K562 (cell line): ENCODE data around the gene YBX2. TPM values are rescaled to one million over a fixed set of nuclear protein-coding genes. Genes with fewer than 3 reads are reported as not detected.

ENCODE experiments used
- ATAC-seq: fragments of 200-7000 bp; cut with Tn5 transposase; 3 replicates; pipeline ENCODE4 v1.9.1; 2020; ENCODE audit warnings: moderate library complexity
- BruUV-seq: library from RNA; stranded (reverse); fragments of 400-500 nt; replicated peaks from 2 replicates; lab custom pipeline; 2021; lab: Mats Ljungman, UMichigan
- CTCF ChIA-PET: fragments of 300-600 bp; formaldehyde crosslinking; extraction: SDS; loops from one replicate; lab custom pipeline; 2021; ENCODE audit warnings: low intra/inter-chr PET ratio; lab: Yijun Ruan, JAX
- POLR2A ChIA-PET: fragments of 300-600, 350-650 bp; sonication (Branson Sonifier 250); formaldehyde crosslinking; extraction: SDS; loops from one replicate; lab custom pipeline; 2021; ENCODE audit warnings: antibody characterized with exemption, inconsistent platforms; lab: Yijun Ruan, JAX
- DNase-seq, 4 experiments: peaks; one replicate each; pipeline versions ENCODE4 v3.0.0 to v3.0.0-alpha.2; 2011 to 2018; ENCODE audit warnings: low spot score in 3 of 4, mixed read lengths in 3 of 4; ENCODE audit errors: extremely low read depth in 1 of 4
- FAIRE-seq: peaks from 2 replicates; lab custom pipeline; 2011; peaks lifted over from hg19 to GRCh38; lab: Jason Lieb, UNC
- H2AFZ ChIP-seq: 2 replicates; pipeline ENCODE4 v1.6.0; 2011; ENCODE audit warnings: low read depth, low read length, control low read depth, inconsistent platforms
- H3K27ac ChIP-seq: fragments of 200-600 bp; 3 replicates; pipeline ENCODE4 v1.8.0; 2011; ENCODE audit warnings: low read depth, mild to moderate bottlenecking, control low read depth, inconsistent platforms, low read length, moderate library complexity, mixed read lengths; ENCODE audit errors: extremely low read depth
- H3K27me3 ChIP-seq, 2 experiments: fragments of 300-600 bp in 1 of 2; 2 replicates in 1 of 2; 3 replicates in 1 of 2; pipeline versions ENCODE4 v1.6.0 to v1.8.0; 2011; ENCODE audit warnings: inconsistent platforms in 2 of 2, low read length in 2 of 2, mild to moderate bottlenecking in 1 of 2, mixed read lengths in 1 of 2, moderate library complexity in 1 of 2; ENCODE audit not compliant: control insufficient read depth in 2 of 2, insufficient read depth in 2 of 2
- H3K36me3 ChIP-seq: fragments of 300-600 bp; 3 replicates; pipeline ENCODE4 v1.8.0; 2011; ENCODE audit warnings: mild to moderate bottlenecking, low read length, inconsistent platforms; ENCODE audit not compliant: control insufficient read depth, insufficient read depth
- H3K4me1 ChIP-seq, 2 experiments: fragments of 200-600 bp in 1 of 2; replicated peaks in 1 of 2; 2 replicates in 1 of 2; 3 replicates in 1 of 2; pipeline versions ENCODE4 v1.5.1 to v1.8.0; 2011; ENCODE audit warnings: inconsistent platforms in 2 of 2, low read length in 2 of 2, mild to moderate bottlenecking in 1 of 2, mixed read lengths in 1 of 2, moderate library complexity in 1 of 2; ENCODE audit not compliant: control insufficient read depth in 2 of 2, insufficient read depth in 2 of 2
- H3K4me2 ChIP-seq: 2 replicates; pipeline ENCODE4 v1.6.1; 2011; ENCODE audit warnings: low read length, control low read depth, inconsistent platforms, mixed read lengths; ENCODE audit not compliant: insufficient read depth
- H3K4me3 ChIP-seq: fragments of 200-600 bp; sonication (generic), shearing (Covaris generic); 2 replicates; pipeline ENCODE4 v1.5.1; 2016; ENCODE audit warnings: control low read depth, inconsistent platforms
- H3K79me2 ChIP-seq: fragments of 200-600 bp; 3 replicates; pipeline ENCODE4 v1.8.0; 2011; ENCODE audit warnings: low read length, inconsistent platforms; ENCODE audit not compliant: control insufficient read depth, insufficient read depth
- H3K9ac ChIP-seq, 2 experiments: 2 replicates each; pipeline versions ENCODE4 v1.6.0 to v1.6.1; 2011; ENCODE audit warnings: low read depth in 2 of 2, low read length in 2 of 2, control low read depth in 1 of 2, inconsistent platforms in 1 of 2, mild to moderate bottlenecking in 1 of 2, mixed read lengths in 1 of 2; ENCODE audit not compliant: insufficient read depth in 1 of 2
- H3K9me1 ChIP-seq: one replicate; pipeline ENCODE4 v1.6.0; 2011; ENCODE audit warnings: inconsistent platforms, mild to moderate bottlenecking, low read length, moderate library complexity; ENCODE audit not compliant: control insufficient read depth, insufficient read depth
- H3K9me3 ChIP-seq: replicated peaks from 2 replicates; pipeline ENCODE4 v1.5.1; 2011; ENCODE audit warnings: low read depth, low read length, inconsistent platforms; ENCODE audit not compliant: control insufficient read depth, insufficient read depth
- H4K20me1 ChIP-seq: replicated peaks from 2 replicates; pipeline ENCODE4 v1.6.1; 2011; ENCODE audit warnings: low read length, inconsistent platforms, mixed read lengths; ENCODE audit not compliant: control insufficient read depth, insufficient read depth
- HSF4 ChIP-seq: fragments of 250-450 bp; sonication (Bioruptor Pico); IDR thresholded peaks from 2 replicates; pipeline ENCODE4 v2.1.2; 2022; ENCODE audit warnings: mild to moderate bottlenecking, moderate library complexity, borderline replicate concordance
- POLR2A ChIP-seq: fragments of 450-650 bp; conservative IDR thresholded peaks from 2 replicates; pipeline ENCODE4 v1.6.1; 2016
- RBFOX2 ChIP-seq: fragments of 200-400 bp; formaldehyde crosslinking; IDR thresholded peaks from 2 replicates; pipeline ENCODE4 v1.6.1; 2017; ENCODE audit warnings: low read depth, mild to moderate bottlenecking, low read length, moderate library complexity
- RFX5 ChIP-seq: IDR thresholded peaks from 2 replicates; pipeline ENCODE4 v1.6.1; 2011; ENCODE audit warnings: low read depth, mild to moderate bottlenecking, improper control_type of control experiment, low read length
- SRF ChIP-seq, 2 experiments: fragments of 250-450, 450-650 bp in 1 of 2; sonication (Bioruptor Pico) in 1 of 2; sonication (generic) in 1 of 2; formaldehyde crosslinking; IDR thresholded peaks; 2 replicates each; pipeline versions ENCODE4 v1.5.0 to v1.5.1; 2020 to 2022; ENCODE audit warnings: mild to moderate bottlenecking in 1 of 2, missing genetic modification reagents in 1 of 2
- SUPT5H ChIP-seq: fragments of 450-650 bp; IDR thresholded peaks from 2 replicates; pipeline ENCODE4 v1.6.1; 2016
- XRCC5 ChIP-seq: fragments of 200-400 bp; formaldehyde crosslinking; IDR thresholded peaks from 2 replicates; pipeline ENCODE4 v1.6.1; 2017; ENCODE audit warnings: low read depth, mild to moderate bottlenecking, low read length
- WGBS: fragments of 100-300 bp; shearing (Covaris generic); methylation state at CpG from one replicate; pipeline ENCODE4 v1.1.6; 2016; ENCODE audit warnings: low coverage, mixed read lengths; ENCODE audit not compliant: insufficient coverage; ENCODE audit errors: missing lambda C conversion rate; 5-methylcytosine and 5-hydroxymethylcytosine counted together
- in situ Hi-C: fragments of 300-500 bp; cut with MboI; formaldehyde crosslinking; loops from 4 replicates; pipeline ENCODE4 v1.15.0; 2018; ENCODE audit warnings: inconsistent platforms, mixed read lengths
- intact Hi-C: fragments of 100-400 bp; cut with micrococcal nuclease; formaldehyde crosslinking; loops from 2 replicates; pipeline ENCODE4 v1.14.2; 2022
- polyA plus RNA-seq, 8 experiments: library from polyadenylated mRNA; depleted of rRNA in 4 of 8; stranded (reverse) in 5 of 8; unstranded in 3 of 8; fragments of >200 nt; fragmentation: Nextera tagmentation in 2 of 8; fragmentation: Illumina TruSeq in 1 of 8; extraction: Ambion mirVana in 2 of 8; extraction: Trizol in 1 of 8; gene quantifications; 2 replicates each; pipeline versions ENCODE4 v1.2.1 to v1.2.3, GENCODE V29; 2011 to 2014; ENCODE audit warnings: inconsistent platforms in 1 of 8, missing spikeins in 1 of 8
- total RNA-seq, 7 experiments: library from RNA; depleted of rRNA in 6 of 7; stranded (reverse); fragments of >200 nt in 6 of 7; fragmentation: Illumina TruSeq in 2 of 7; extraction: Trizol in 2 of 7; gene quantifications; 2 replicates each; pipeline versions ENCODE4 v1.2.1 to v1.2.3, GENCODE V29; 2011 to 2021; ENCODE audit warnings: low replicate concordance in 1 of 7
- TF ChIP-seq, protein P1 (sequence below), 2 experiments: fragments of 450-650 bp in 1 of 2; sonication (generic) in 1 of 2; formaldehyde crosslinking in 1 of 2; IDR thresholded peaks; 2 replicates each; pipeline versions ENCODE4 v1.7.1 to v1.9.0; 2016 to 2022; ENCODE audit warnings: inconsistent platforms in 1 of 2, mild to moderate bottlenecking in 1 of 2, missing genetic modification reagents in 1 of 2
- TF ChIP-seq, protein P2 (sequence below): fragments of 250-450 bp; sonication (Bioruptor Pico); IDR thresholded peaks from 2 replicates; pipeline ENCODE4 v1.9.0; 2021; ENCODE audit warnings: mild to moderate bottlenecking, inconsistent platforms

The YBX2 gene
- total and polyA plus RNA-seq, 9 of the 15 experiments (the other 6 are each of a cell fraction or from before 2014, with no cell fraction given), result 0.03 to 0.59 (median 0.27) TPM; not detected in 6

DNA sequence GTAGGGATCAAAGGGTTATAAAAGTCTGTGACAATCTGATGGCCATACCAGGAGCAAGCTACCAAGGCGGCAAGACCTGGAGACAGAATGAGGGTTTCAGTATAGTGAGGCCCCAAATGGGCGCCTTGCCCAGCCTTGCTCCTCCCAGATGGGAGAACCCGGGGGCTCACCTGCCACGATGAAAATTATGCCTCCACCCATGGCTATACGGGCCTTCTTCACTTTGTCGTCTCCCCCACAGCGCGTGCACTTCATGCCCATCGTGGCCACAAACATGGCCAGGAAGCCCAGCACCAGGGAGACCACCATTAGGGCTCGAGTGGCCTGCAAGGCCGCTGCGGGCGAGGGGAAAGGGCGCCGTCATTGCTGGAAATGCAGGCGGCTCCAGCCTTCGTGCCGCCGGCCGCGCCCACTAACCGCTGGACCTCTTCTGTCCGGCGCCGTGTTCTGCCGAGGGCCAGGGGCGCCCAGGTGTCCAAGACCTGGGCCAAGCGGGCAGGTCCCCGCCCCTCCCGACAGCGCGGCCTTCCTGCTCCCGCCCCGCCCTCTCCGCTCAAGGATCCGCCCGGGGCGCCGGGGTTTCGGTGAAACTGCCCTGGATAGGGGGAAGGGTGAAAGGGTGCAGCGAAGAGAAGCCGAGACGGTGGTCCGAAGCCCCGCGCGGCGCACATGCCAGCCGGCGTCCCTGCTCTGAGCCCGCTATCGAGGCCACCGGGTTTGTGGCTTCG, 33.6 kb downstream of the YBX2 start:
- no peak overlapping the region for H3K4me3 ChIP-seq
- no TSS peak for BruUV-seq
- ATAC-seq (no peak), DNase-seq (no peak), FAIRE-seq (no peak)
- no peak overlapping the region; a peak in 1 of 4 replicates for H3K9ac ChIP-seq
- no peak overlapping the region for H2AFZ ChIP-seq
- H4K20me1 ChIP-seq, result no peaks in the 10 kb centered on the region
- peaks cover 10 to 35% of the 10 kb centered on the region in 2 experiments; a peak in 4 of 5 replicates for H3K4me1 ChIP-seq
- no peaks in the 10 kb centered on the region for H3K9me1 ChIP-seq
- intact Hi-C loops (no loop called here), in situ Hi-C loops (no loop called here)
- H3K4me2 ChIP-seq, result no peak overlapping the region
- CTCF ChIA-PET, result no interaction called here
- WGBS, result 96% methylated on average over 17 of the region's 54 CpGs
- POLR2A ChIA-PET, result interaction anchor here (1.3 kb wide), 1 partner anchor 9 kb away, joined by 4 read pairs; the partner anchor contains the start of gene CTDNEP1
- peaks cover 43% of the 10 kb centered on the region; the same call in 2 of the 3 replicates for H3K36me3 ChIP-seq
- H3K9me3 ChIP-seq, result no peaks in the 10 kb centered on the region
- H3K27ac ChIP-seq, result no peak overlapping the region
- no peaks in the 10 kb centered on the region for H3K79me2 ChIP-seq
- no peaks in the 10 kb centered on the region for H3K27me3 ChIP-seq
- TF ChIP-seq SUPT5H, result 0 out of 2 replicates have a peak, but pooled peaks have one; percentile 35
- TF ChIP-seq, protein P1, sequence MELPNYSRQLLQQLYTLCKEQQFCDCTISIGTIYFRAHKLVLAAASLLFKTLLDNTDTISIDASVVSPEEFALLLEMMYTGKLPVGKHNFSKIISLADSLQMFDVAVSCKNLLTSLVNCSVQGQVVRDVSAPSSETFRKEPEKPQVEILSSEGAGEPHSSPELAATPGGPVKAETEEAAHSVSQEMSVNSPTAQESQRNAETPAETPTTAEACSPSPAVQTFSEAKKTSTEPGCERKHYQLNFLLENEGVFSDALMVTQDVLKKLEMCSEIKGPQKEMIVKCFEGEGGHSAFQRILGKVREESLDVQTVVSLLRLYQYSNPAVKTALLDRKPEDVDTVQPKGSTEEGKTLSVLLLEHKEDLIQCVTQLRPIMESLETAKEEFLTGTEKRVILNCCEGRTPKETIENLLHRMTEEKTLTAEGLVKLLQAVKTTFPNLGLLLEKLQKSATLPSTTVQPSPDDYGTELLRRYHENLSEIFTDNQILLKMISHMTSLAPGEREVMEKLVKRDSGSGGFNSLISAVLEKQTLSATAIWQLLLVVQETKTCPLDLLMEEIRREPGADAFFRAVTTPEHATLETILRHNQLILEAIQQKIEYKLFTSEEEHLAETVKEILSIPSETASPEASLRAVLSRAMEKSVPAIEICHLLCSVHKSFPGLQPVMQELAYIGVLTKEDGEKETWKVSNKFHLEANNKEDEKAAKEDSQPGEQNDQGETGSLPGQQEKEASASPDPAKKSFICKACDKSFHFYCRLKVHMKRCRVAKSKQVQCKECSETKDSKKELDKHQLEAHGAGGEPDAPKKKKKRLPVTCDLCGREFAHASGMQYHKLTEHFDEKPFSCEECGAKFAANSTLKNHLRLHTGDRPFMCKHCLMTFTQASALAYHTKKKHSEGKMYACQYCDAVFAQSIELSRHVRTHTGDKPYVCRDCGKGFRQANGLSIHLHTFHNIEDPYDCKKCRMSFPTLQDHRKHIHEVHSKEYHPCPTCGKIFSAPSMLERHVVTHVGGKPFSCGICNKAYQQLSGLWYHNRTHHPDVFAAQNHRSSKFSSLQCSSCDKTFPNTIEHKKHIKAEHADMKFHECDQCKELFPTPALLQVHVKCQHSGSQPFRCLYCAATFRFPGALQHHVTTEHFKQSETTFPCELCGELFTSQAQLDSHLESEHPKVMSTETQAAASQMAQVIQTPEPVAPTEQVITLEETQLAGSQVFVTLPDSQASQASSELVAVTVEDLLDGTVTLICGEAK (IDR thresholded peaks at IDR 0.05), result no peak
- TF ChIP-seq, protein P1 (CRISPR knock-in tag; IDR thresholded peaks at IDR 0.05), result no peak
- TF ChIP-seq, protein P2, sequence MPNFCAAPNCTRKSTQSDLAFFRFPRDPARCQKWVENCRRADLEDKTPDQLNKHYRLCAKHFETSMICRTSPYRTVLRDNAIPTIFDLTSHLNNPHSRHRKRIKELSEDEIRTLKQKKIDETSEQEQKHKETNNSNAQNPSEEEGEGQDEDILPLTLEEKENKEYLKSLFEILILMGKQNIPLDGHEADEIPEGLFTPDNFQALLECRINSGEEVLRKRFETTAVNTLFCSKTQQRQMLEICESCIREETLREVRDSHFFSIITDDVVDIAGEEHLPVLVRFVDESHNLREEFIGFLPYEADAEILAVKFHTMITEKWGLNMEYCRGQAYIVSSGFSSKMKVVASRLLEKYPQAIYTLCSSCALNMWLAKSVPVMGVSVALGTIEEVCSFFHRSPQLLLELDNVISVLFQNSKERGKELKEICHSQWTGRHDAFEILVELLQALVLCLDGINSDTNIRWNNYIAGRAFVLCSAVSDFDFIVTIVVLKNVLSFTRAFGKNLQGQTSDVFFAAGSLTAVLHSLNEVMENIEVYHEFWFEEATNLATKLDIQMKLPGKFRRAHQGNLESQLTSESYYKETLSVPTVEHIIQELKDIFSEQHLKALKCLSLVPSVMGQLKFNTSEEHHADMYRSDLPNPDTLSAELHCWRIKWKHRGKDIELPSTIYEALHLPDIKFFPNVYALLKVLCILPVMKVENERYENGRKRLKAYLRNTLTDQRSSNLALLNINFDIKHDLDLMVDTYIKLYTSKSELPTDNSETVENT (CRISPR knock-in tag), result no peak
- no peak for TF ChIP-seq HSF4 (CRISPR knock-in tag)
- TF ChIP-seq SRF (CRISPR knock-in tag; IDR thresholded peaks at IDR 0.05), result no peak
- TF ChIP-seq POLR2A, result peak; percentile 35; the same call in 1 of the 2 replicates
- TF ChIP-seq XRCC5, result no peak
- TF ChIP-seq RFX5, result no peak
- TF ChIP-seq RBFOX2, result peak; percentile 62
